LNCaP clone FGC (cell line): ENCODE results near the gene TSPYL6.
"Not testable (repeated sequence)": the region's sequence is repeated elsewhere in the genome, so short reads cannot be mapped to it uniquely, and the experiment has no call there.

ENCODE experiments used
- DNase-seq: peaks from one replicate; pipeline ENCODE4 v3.0.0-alpha.2; 2011; ENCODE audit warnings: low read depth
- H3K4me3 ChIP-seq: 2 replicates; pipeline ENCODE4 v1.5.1; 2011; ENCODE audit warnings: mild to moderate bottlenecking, low read depth, low read length, control low read depth
- CTCF ChIP-seq: IDR thresholded peaks from 2 replicates; pipeline ENCODE4 v1.5.1; 2012; ENCODE audit warnings: mild to moderate bottlenecking; ENCODE audit not compliant: control insufficient read depth, insufficient read depth; ENCODE audit errors: extremely low read depth

TSPYL6 gene

GRCh38 chr2:54256091-54256694 is at the start of gene TSPYL6:
TSS of gene TSPYL6 (minus strand) at chr2:54256229. CDS start at chr2:54256151, 78 bp downstream.
- no peak for DNase-seq
- H3K4me3 ChIP-seq, result no peak within 1 kb of the TSS
- TF ChIP-seq CTCF, result no peak

DNA sequence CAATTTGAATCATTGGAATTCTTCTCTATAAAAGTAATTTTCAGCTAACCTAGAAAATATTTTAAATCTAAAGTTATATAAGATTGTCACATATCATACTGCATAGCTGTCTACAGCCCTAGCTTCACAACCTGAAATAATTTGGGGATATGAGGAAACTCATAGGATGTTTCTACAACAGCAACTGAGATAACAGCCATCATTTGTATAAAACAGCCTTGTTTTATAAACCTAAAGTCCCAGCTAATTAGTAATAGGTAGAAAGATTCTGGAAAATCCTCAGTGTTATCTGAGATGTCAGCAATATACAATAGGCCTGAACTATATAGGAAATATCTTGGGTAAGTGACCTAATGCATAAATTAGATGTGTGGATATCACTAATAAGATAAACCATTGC is 47.6 kb upstream of the TSPYL6 start:
- no peak for DNase-seq
- no peak overlapping the region for H3K4me3 ChIP-seq
- no peak for TF ChIP-seq CTCF

- no peak for TF ChIP-seq CTCF
- no peak overlapping the region for H3K4me3 ChIP-seq
- DNase-seq, result no peak
Measured at GRCh38 chr2:54298514-54298913, 42.5 kb upstream of the TSPYL6 start.

DNA sequence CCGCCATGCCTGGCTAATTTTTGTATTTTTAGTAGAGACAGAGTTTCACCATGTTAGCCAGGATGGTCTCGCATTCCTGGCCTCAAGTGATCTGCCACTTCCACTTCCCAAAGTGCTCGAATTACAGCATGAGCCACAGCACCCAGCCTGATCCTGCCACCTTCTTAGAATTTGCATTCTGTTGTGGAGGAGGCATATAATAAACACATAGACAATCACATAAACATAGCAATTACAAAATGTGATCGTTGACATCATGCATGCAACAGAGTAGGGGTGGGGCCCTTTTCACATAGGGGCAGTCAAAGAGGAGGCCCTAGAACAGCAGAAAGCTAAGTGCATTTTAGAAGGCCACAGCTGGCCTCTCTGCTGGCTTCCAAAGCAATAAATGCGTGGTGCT is 39.9 kb upstream of the TSPYL6 start:
- no peak for DNase-seq
- no peak overlapping the region for H3K4me3 ChIP-seq
- TF ChIP-seq CTCF, result no peak

DNA sequence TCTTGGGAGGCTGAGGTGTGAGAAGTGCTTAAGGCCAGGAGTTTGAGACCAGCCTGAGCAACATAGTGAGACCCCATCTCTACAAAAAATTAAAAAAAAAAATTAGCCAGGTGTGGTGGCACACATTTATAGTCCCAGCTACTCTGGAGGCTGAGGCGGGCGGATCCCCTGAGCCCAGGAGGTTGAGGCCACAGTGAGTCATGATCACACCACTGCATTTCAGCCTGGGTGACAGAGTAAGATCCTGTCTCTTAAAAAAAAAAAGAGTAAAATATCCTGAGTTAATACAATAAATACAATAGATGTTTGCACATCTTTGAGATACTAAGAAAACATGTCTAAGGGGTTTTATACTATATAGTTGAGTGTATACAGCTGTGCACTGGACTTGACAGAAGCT is 38.6 kb upstream of the TSPYL6 start:
- not testable (repeated sequence) for H3K4me3 ChIP-seq, DNase-seq

DNA sequence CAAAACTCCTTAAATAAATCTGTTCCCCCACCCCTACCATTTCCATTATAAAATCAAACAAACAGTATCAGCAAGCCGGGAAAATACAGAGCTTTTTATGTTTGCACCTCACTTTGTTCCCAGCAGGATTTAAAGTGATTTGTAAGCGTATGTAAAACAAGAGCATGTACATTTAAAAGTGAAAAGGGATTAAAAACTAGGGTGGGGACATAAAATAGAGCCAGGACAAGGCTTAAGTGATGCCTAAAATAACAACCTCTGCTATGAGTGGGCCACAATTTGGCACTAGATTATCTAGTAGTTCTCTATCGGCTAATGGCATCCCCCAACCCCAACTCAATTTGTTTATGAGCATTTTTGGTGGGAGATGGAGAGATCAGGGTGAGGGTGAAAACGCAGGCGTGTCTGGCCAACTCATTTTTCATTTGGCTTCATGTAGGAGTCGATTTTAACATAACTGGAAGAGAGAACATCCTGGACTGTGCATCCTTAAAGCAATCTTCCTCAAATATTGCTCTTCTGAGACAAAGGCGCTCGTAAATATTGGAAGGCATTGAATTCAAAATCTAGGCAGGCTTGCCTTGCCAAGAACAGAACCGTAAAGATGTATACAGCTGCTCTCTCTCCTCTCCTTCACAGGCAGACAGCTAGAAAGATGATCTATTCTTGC is 34.5 kb upstream of the TSPYL6 start:
- no peak for TF ChIP-seq CTCF
- H3K4me3 ChIP-seq, result no peak overlapping the region
- no peak for DNase-seq

DNA sequence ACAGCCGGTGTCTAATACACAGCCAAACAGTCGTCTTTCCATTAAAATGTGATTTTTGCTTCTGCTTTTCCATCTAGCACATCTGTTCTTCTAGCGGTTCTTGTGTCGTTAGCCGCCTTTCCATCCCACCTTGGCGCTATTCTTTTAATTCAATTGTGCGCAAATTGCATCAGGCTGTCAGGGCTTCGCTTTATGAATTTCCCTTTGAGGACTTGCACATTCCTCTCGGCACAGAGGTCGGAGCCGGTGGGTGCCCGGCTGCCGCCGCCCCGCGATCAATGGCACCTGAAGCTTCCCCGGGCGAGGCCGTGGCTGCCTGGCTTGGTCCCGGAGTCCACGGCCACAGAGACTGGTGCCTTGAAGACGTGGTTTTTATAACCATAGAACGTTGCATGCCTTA is 33.9 kb upstream of the TSPYL6 start:
- no peak for DNase-seq
- no peak overlapping the region for H3K4me3 ChIP-seq
- no peak for TF ChIP-seq CTCF
